ENCODE data around the gene CNGB1. TPM values are rescaled to one million over a fixed set of nuclear protein-coding genes. Genes with fewer than 3 reads are reported as not detected.

CNGB1 gene
- total and polyA plus RNA-seq, 12 donors = not detected

DNA sequence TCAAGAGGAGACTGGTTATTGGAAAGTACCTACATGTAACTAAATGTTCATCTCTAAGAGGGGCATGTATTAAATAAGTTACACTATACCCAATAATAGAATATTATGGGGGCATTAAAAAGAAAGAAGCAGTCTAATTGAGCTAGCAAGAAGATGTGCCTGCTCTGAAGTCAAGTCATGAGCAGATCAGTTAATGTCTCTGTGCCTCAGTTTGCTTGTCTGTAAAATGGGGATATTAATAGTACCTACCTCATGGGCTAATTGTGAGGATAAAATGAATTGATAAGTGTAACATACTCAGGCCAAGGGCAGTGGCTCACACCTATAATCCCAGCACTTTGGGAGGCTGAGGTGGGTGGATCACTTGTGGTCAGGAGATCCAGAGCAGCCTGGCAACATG lies 3.0 kb downstream of the CNGB1 start:
- TF ChIP-seq, protein P1, sequence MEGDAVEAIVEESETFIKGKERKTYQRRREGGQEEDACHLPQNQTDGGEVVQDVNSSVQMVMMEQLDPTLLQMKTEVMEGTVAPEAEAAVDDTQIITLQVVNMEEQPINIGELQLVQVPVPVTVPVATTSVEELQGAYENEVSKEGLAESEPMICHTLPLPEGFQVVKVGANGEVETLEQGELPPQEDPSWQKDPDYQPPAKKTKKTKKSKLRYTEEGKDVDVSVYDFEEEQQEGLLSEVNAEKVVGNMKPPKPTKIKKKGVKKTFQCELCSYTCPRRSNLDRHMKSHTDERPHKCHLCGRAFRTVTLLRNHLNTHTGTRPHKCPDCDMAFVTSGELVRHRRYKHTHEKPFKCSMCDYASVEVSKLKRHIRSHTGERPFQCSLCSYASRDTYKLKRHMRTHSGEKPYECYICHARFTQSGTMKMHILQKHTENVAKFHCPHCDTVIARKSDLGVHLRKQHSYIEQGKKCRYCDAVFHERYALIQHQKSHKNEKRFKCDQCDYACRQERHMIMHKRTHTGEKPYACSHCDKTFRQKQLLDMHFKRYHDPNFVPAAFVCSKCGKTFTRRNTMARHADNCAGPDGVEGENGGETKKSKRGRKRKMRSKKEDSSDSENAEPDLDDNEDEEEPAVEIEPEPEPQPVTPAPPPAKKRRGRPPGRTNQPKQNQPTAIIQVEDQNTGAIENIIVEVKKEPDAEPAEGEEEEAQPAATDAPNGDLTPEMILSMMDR (IDR thresholded peaks at IDR 0.05) = no peak
- intact Hi-C loops (cut with DNase I) = no loop called here
- H3K36me3 ChIP-seq = no peaks in the 10 kb centered on the region
- no peaks in the 10 kb centered on the region for H3K4me1 ChIP-seq
- no peak for DNase-seq
- H3K4me3 ChIP-seq = no peak overlapping the region
- H3K27ac ChIP-seq = no peak overlapping the region
- no peaks in the 10 kb centered on the region for H3K9me3 ChIP-seq
- no peaks in the 10 kb centered on the region for H3K27me3 ChIP-seq
- ATAC-seq = no peak

DNA sequence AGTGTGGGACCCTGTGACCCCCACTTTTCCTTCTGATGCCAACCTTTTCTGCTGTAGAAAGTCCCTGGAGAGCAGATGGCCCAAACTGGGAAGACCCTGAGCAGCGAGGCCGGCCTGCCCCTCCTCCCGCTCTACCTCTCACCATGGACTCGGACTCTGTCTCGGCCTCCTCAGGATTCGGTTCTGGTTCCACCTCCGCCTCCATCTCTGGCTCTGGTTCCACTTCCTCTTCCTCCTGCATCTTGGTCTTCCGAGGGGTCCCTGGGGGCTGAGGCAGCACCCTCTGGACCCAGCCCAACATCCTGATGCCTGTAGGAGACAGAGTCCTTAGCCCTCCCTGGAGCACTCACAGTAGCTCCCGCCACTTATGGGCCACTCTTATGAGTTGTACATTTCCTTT lies 3.9 kb downstream of the CNGB1 start:
- Histone ChIP-seq H3K4me3 (no peak overlapping the region), H3K36me3 (no peaks in the 10 kb centered on the region), H3K27me3 (no peaks in the 10 kb centered on the region), H3K4me1 (no peaks in the 10 kb centered on the region), H3K9me3 (no peaks in the 10 kb centered on the region), H3K27ac (no peak overlapping the region)
- DNase-seq = no peak
- TF ChIP-seq, protein P1 (IDR thresholded peaks at IDR 0.05) = no peak
- intact Hi-C loops (cut with DNase I) = no loop called here
- WGBS, 2 donors = 80 to 81% methylated on average over 9 of the region's 9 CpGs
- ATAC-seq = no peak

DNA sequence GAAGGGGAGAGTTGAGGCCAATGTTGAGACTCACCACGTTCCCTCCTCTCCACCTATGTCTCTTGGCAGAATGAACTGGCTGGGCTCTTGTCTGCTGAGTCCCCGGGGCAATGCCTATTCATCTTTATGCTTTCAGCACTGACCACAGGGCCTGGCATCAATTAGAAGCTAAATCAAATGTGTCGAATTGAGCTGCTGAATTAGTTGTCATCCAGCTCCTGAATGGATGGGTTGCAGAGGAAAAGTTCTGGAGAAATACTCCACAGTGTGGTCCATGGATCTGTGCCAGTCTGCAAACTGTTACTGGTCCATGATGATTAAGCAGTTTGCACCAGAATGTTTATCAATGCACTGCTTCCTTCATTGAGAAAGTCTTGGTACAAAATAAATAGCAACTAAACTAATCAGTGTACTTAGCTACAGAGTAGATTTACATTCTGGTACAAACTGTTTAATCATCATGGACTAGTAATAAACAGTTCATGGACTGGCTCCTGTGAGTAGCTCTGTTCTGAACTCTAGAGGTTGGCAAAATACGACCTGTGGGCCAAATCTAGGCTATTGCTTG lies 4.6 kb downstream of the CNGB1 start:
- no peak for ATAC-seq
- TF ChIP-seq, protein P1 (IDR thresholded peaks at IDR 0.05) = no peak
- intact Hi-C loops (cut with DNase I) = no loop called here

DNA sequence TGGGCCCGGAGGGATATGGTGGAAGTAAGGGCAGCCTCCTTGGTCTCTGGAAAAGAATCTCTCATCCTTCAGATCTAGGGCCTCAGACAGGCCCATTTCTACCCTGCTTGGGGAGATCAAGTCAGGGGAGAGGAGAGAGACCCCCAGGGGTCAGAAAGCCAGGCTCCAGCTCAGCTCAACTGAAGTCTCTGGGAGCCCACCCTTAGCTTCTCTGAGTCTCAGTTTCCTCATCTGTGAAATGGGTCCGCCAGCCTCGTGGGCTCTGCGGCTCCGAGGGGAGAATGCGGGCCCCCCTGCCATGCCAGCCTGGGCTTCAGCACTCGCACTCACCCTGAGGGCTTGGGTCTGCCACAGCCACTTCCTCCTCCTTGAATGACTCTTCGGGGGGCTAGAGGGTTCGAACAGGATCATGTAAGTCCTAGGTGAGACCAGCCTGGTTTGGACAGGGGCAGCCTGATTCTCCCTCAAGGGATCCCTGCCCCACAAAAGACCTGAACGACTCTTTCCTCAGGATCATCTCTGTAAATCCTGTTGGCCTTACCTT lies 6.7 kb downstream of the CNGB1 start:
- intact Hi-C loops (cut with DNase I) = no loop called here
- H3K4me1 ChIP-seq = no peaks in the 10 kb centered on the region
- 80 to 82% methylated on average over 10 of the region's 10 CpGs for WGBS, 2 donors
- H3K36me3 ChIP-seq = no peaks in the 10 kb centered on the region
- H3K27ac ChIP-seq = no peak overlapping the region
- TF ChIP-seq, protein P1 (IDR thresholded peaks at IDR 0.05) = no peak
- DNase-seq (no peak), ATAC-seq (no peak)
- H3K27me3 ChIP-seq = no peaks in the 10 kb centered on the region
- no peaks in the 10 kb centered on the region for H3K9me3 ChIP-seq
- no peak overlapping the region for H3K4me3 ChIP-seq

More for the DNA sequence above, 4.6 kb downstream of the CNGB1 start:
- no peak for DNase-seq
- no peaks in the 10 kb centered on the region for H3K4me1 ChIP-seq
- 54 to 55% methylated on average over 4 of the region's 4 CpGs for WGBS, 2 donors
- no peaks in the 10 kb centered on the region for H3K36me3 ChIP-seq
- H3K4me3 ChIP-seq = no peak overlapping the region
- H3K27ac ChIP-seq = no peak overlapping the region
- no peaks in the 10 kb centered on the region for H3K9me3 ChIP-seq
- H3K27me3 ChIP-seq = no peaks in the 10 kb centered on the region

Data from heart right ventricle (tissue), 16 donors.